Measurements from ENCODE around the gene ABLIM1.

GRCh38 chr10:114501650-114502049 lies 156.4 kb downstream of the ABLIM1 start:
- TF ChIP-seq REST (IDR thresholded peaks at IDR 0.05; ENCODE audit: insufficient read depth in 1 of 2, low read depth in 2 of 2, low read length in 2 of 2) (no peak), POLR2AphosphoS5 (IDR thresholded peaks at IDR 0.05; ENCODE audit: low read depth, low read length) (no peak)
